C4-2B (cell line): ENCODE measurements around the gene ATG4D.

Experiments used
- CTCF ChIP-seq: fragments of 450-650 bp; conservative IDR thresholded peaks from 2 replicates; pipeline ENCODE4 v1.5.1; 2017; ENCODE audit warnings: mild to moderate bottlenecking
- ZFX ChIP-seq: fragments of 450-650 bp; IDR thresholded peaks from 2 replicates; pipeline ENCODE4 v1.6.1; 2017

- no peak for TF ChIP-seq CTCF
- no peak for TF ChIP-seq ZFX
Observed at GRCh38 chr19:10538204-10538983, 5.3 kb upstream of the ATG4D start.
